ENCODE measurements around the gene ARHGAP26. TPM values are rescaled to one million over a fixed set of nuclear protein-coding genes. Genes with fewer than 3 reads are reported as not detected.

Gene ARHGAP26
- total RNA-seq, 1 donor = 1.7 TPM

DNA sequence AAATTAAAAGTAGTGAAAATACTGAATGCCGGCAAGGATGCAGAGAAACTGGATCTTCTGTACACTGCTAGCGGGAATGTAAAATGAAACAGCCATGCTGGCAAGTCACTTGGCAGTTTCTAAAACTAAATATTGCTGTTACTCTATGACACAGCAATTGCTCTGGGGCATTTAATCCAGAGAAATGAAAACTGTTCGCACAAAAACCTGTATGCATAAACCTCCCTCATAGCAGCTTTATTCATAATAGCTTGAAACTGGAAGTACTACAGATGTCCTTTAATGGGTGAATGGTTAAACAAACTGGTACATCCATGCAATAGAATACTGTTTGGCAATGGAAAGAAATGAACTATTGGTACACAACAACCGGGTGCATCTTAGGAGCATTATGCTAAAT is 167.2 kb downstream of the ARHGAP26 start:
- H3K4me3 ChIP-seq (ENCODE audit: low read depth, low read length) = no peak overlapping the region
- TF ChIP-seq, protein P1, sequence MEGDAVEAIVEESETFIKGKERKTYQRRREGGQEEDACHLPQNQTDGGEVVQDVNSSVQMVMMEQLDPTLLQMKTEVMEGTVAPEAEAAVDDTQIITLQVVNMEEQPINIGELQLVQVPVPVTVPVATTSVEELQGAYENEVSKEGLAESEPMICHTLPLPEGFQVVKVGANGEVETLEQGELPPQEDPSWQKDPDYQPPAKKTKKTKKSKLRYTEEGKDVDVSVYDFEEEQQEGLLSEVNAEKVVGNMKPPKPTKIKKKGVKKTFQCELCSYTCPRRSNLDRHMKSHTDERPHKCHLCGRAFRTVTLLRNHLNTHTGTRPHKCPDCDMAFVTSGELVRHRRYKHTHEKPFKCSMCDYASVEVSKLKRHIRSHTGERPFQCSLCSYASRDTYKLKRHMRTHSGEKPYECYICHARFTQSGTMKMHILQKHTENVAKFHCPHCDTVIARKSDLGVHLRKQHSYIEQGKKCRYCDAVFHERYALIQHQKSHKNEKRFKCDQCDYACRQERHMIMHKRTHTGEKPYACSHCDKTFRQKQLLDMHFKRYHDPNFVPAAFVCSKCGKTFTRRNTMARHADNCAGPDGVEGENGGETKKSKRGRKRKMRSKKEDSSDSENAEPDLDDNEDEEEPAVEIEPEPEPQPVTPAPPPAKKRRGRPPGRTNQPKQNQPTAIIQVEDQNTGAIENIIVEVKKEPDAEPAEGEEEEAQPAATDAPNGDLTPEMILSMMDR (IDR thresholded peaks at IDR 0.05; ENCODE audit: insufficient read depth, low read depth, low read length) = no peak
- DNase-seq (ENCODE audit: low read depth) = no peak

DNA sequence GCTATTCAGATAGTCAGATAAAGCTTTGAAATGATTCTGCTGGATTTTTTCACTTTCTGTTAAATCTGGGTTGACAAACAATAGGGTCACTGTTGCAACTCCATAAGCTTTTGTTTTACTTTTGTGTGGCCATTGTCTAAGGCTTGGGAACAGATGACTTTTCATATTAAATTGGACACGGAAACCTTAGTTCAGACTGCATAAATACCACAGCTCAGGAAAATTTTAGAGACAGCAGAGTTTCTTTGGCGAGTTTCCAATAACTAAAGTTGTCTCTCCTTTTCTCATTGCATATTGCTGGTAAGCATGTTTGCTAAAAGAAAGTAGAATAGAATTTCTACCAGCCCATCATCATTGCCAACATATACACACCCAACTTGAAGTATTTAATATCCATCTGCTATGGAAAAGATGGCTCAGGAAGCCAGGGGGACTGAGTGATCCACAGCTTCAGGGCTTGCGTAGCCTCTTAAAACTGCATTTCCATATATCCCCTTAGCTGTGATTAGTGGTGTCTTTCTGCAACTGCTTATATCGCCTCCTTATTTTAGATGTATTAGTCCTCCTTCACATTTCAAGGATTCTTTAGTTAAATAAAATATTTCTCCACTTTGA is 168.2 kb downstream of the ARHGAP26 start:
- no peak overlapping the region for H3K4me3 ChIP-seq (ENCODE audit: low read depth, low read length)
- no peak for DNase-seq (ENCODE audit: low read depth)
- TF ChIP-seq, protein P1 (IDR thresholded peaks at IDR 0.05; ENCODE audit: insufficient read depth, low read depth, low read length) = no peak

DNA sequence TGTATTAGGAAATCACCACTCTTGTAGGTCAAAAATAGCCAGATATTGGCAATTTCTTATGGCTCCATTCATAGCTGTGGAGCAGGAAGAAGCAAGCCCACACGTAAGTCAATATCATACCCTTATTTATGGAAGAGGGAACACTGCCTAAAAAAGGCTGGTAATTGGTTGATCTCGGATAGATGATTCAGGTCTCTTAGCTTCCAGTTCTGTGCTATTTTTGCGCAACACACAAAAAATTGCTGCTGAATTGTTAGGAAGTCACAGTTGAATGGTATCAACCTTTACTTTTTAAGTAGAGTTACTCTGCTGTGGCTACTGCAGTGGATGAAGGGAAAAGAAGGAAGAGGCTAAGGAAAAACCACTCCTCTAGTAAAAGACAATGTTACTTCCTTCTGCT is 168.8 kb downstream of the ARHGAP26 start:
- TF ChIP-seq, protein P1 (IDR thresholded peaks at IDR 0.05; ENCODE audit: insufficient read depth, low read depth, low read length) = no peak
- no peak for DNase-seq (ENCODE audit: low read depth)
- no peak overlapping the region for H3K4me3 ChIP-seq (ENCODE audit: low read depth, low read length)

DNA sequence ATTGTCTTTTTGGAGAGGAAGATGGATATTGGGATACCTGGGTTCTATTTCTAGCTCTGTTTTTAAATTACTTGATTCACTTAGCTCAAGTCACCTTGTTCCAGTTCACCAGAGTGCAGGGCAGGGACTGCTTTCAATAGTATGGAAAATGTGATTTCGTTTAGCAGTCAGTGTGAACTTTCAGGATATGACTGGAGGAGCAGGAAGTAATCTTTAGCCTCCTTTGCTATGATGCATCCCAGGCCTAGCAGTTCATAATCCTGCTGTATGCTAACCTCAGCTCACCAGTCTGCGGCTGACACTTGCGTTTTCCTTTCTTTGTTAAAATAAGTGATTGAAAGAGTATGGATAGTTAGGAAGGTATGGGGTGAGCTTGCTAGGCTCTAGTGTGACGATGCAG is 169.7 kb downstream of the ARHGAP26 start:
- TF ChIP-seq, protein P1 (IDR thresholded peaks at IDR 0.05; ENCODE audit: insufficient read depth, low read depth, low read length) = no peak
- H3K4me3 ChIP-seq (ENCODE audit: low read depth, low read length) = no peak overlapping the region
- no peak for DNase-seq (ENCODE audit: low read depth)

DNA sequence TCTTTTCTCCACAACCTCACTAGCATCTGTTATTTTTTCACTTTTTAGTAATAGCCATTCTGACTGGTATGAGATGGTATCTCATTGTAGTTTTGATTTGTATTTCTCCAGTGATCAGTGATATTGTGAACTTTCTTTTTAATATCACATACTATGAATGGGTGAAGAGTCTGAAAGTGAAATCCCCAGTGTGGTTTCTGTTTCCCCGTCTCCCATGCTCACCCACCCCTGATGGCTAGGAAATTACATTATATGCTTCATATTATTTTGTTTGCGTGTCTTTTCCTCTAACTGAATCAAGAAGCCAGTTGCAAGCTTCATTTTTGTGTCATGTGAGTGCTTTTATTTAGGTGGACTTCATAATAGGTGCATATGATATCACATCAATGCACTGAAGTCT is 171.1 kb downstream of the ARHGAP26 start:
- TF ChIP-seq, protein P1 (IDR thresholded peaks at IDR 0.05; ENCODE audit: insufficient read depth, low read depth, low read length) = no peak
- DNase-seq (ENCODE audit: low read depth) = no peak

DNA sequence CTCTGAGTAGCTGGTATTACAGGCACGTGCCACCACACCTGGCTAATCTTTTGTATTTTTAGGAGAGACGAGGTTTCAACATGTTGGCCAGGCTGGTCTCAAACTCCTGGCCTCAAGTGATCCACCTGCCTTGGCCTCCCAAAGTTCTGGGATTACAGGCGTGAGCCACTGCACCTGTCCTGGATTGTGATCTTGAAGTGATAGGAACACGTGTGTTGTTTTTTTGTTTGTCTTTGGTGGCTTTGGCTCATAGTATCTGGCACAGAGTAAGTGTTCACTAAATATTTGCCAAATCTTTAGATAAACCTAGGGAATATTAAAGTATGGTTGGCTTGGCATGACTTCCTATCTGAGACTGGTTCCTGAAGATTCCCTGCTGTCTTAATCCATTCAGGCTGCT is 172.7 kb downstream of the ARHGAP26 start:
- DNase-seq (ENCODE audit: low read depth) = no peak
- no peak overlapping the region for H3K4me3 ChIP-seq (ENCODE audit: low read depth, low read length)
- TF ChIP-seq, protein P1 (IDR thresholded peaks at IDR 0.05; ENCODE audit: insufficient read depth, low read depth, low read length) = no peak

More for the DNA sequence above, 171.1 kb downstream of the ARHGAP26 start:
- no peak overlapping the region for H3K4me3 ChIP-seq (ENCODE audit: low read depth, low read length)

DNA sequence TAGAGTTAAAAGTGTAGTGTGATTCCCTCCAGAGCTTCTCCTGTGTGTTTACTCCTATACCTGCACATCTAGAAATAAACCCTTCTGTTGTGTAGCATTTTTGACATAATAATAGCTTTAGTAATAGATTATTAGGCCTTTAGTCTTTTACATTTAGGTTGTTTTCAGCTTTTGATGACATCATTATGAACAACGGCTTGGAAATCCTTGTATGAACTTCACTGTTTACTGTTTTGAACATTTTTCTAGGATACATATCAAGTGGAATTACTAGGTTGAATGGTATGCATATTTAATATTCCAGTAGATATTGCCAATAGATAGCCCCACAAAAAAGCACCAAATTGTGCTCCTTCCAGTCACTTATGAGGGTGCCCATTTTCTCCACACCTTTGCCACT is 174.0 kb downstream of the ARHGAP26 start:
- H3K4me3 ChIP-seq (ENCODE audit: low read depth, low read length) = no peak overlapping the region
- no peak for DNase-seq (ENCODE audit: low read depth)
- TF ChIP-seq, protein P1 (IDR thresholded peaks at IDR 0.05; ENCODE audit: insufficient read depth, low read depth, low read length) = no peak
